ENCODE data around the gene ZNF362.

- no peak for TF ChIP-seq TAF1 (IDR thresholded peaks at IDR 0.05; ENCODE audit: low read depth, low read length)
- TF ChIP-seq POLR2A (IDR thresholded peaks at IDR 0.05; ENCODE audit: low read depth, low read length), result no peak
- no peak for TF ChIP-seq POLR2AphosphoS5 (IDR thresholded peaks at IDR 0.05; ENCODE audit: low read depth, low read length)
- TF ChIP-seq PAX5 (IDR thresholded peaks at IDR 0.05; ENCODE audit: insufficient read depth, low read length, severe bottlenecking), result no peak
- no peak for TF ChIP-seq SPI1 (IDR thresholded peaks at IDR 0.05; ENCODE audit: low read depth, low read length)
- TF ChIP-seq POU2F2 (IDR thresholded peaks at IDR 0.05; ENCODE audit: low read depth, low read length), result no peak
These were observed 10.1 kb upstream of the ZNF362 start for GRCh38 chr1:33246171-33246570.
